ENCODE results near the gene KRTAP5-11.
"Not testable (repeated sequence)": the region's sequence is repeated elsewhere in the genome, so short reads cannot be mapped to it uniquely, and the experiment has no call there.

The KRTAP5-11 gene

GRCh38 chr11:71554996-71555395, 27.7 kb downstream of the KRTAP5-11 start:
- no peak for DNase-seq

GRCh38 chr11:71551711-71552110, 31.0 kb downstream of the KRTAP5-11 start:
- DNase-seq: no peak

GRCh38 chr11:71548716-71549151, 33.9 kb downstream of the KRTAP5-11 start:
- no peak for DNase-seq

GRCh38 chr11:71548120-71548519, 34.6 kb downstream of the KRTAP5-11 start, which contains the start of gene KRTAP5-9:
Gene KRTAP5-9, plus strand, starts transcription at chr11:71548420. Its CDS starts 238 bp downstream, at chr11:71548658.
- DNase-seq: no peak

- DNase-seq: no peak
Measured at GRCh38 chr11:71545405-71545966, 37.2 kb downstream of the KRTAP5-11 start.

- DNase-seq: no peak
Measured at GRCh38 chr11:71544525-71545214, 38.0 kb downstream of the KRTAP5-11 start.

- no peak for DNase-seq
Measured at GRCh38 chr11:71543866-71544265, 38.8 kb downstream of the KRTAP5-11 start.

- no peak for DNase-seq
Measured at GRCh38 chr11:71542879-71543777, 39.5 kb downstream of the KRTAP5-11 start.

GRCh38 chr11:71542382-71542781, 40.3 kb downstream of the KRTAP5-11 start:
- DNase-seq: no peak

- DNase-seq: not testable (repeated sequence)
Measured at GRCh38 chr11:71540521-71541304, 42.0 kb downstream of the KRTAP5-11 start.

GRCh38 chr11:71539971-71540370, 42.7 kb downstream of the KRTAP5-11 start:
- not testable (repeated sequence) for DNase-seq

- DNase-seq: no peak
Measured at GRCh38 chr11:71539017-71539416, 43.7 kb downstream of the KRTAP5-11 start.

- no peak for DNase-seq
Measured at GRCh38 chr11:71538666-71538990, 44.0 kb downstream of the KRTAP5-11 start.

- DNase-seq: not testable (repeated sequence)
Measured at GRCh38 chr11:71537977-71538665, 44.6 kb downstream of the KRTAP5-11 start, which contains the start of gene KRTAP5-8. Gene KRTAP5-8, plus strand, starts transcription at chr11:71538025. Its CDS starts 31 bp downstream, at chr11:71538056.

- no peak for DNase-seq
Measured at GRCh38 chr11:71537537-71537936, 45.1 kb downstream of the KRTAP5-11 start.

- DNase-seq: no peak
Measured at GRCh38 chr11:71535825-71536224, 46.9 kb downstream of the KRTAP5-11 start.

- DNase-seq: not testable (repeated sequence)
Measured at GRCh38 chr11:71534711-71535608, 47.7 kb downstream of the KRTAP5-11 start.

- DNase-seq: no peak
Measured at GRCh38 chr11:71532036-71532610, 50.6 kb downstream of the KRTAP5-11 start.

Data from NCI-H524 treated with DMSO at 0.1 percent for 48 hours (cell line).